SK-MEL-5 (cell line): ENCODE data around the gene USP19. TPM values are rescaled to one million over a fixed set of nuclear protein-coding genes. Genes with fewer than 3 reads are reported as not detected.

ENCODE experiments used
- DNase-seq: peaks from one replicate; pipeline ENCODE4 v3.0.0-alpha.2; 2016; ENCODE audit warnings: low read depth, low spot score
- in situ Hi-C: cut with HindIII; loops from 2 replicates; pipeline ENCODE4 v1.10.0; 2016; ENCODE audit warnings: low sequenced_read_pairs, high pct_unique_total_duplicates, low pct_unique_long_range_greater_than_20kb
- polyA plus RNA-seq, 2 experiments: library from polyadenylated mRNA; depleted of rRNA; stranded (reverse); fragments of >200 nt; gene quantifications; 2 replicates each; pipeline ENCODE4 v1.2.3, GENCODE V29; 2015
- total RNA-seq: library from RNA; depleted of rRNA; stranded (reverse); fragments of >200 nt; shearing (Covaris generic); gene quantifications from 2 replicates; pipeline ENCODE4 v1.2.3, GENCODE V29; 2014; rRNA removed

The USP19 gene, protein sequence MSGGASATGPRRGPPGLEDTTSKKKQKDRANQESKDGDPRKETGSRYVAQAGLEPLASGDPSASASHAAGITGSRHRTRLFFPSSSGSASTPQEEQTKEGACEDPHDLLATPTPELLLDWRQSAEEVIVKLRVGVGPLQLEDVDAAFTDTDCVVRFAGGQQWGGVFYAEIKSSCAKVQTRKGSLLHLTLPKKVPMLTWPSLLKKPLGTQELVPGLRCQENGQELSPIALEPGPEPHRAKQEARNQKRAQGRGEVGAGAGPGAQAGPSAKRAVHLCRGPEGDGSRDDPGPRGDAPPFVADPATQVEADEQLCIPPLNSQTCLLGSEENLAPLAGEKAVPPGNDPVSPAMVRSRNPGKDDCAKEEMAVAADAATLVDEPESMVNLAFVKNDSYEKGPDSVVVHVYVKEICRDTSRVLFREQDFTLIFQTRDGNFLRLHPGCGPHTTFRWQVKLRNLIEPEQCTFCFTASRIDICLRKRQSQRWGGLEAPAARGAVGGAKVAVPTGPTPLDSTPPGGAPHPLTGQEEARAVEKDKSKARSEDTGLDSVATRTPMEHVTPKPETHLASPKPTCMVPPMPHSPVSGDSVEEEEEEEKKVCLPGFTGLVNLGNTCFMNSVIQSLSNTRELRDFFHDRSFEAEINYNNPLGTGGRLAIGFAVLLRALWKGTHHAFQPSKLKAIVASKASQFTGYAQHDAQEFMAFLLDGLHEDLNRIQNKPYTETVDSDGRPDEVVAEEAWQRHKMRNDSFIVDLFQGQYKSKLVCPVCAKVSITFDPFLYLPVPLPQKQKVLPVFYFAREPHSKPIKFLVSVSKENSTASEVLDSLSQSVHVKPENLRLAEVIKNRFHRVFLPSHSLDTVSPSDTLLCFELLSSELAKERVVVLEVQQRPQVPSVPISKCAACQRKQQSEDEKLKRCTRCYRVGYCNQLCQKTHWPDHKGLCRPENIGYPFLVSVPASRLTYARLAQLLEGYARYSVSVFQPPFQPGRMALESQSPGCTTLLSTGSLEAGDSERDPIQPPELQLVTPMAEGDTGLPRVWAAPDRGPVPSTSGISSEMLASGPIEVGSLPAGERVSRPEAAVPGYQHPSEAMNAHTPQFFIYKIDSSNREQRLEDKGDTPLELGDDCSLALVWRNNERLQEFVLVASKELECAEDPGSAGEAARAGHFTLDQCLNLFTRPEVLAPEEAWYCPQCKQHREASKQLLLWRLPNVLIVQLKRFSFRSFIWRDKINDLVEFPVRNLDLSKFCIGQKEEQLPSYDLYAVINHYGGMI (N-terminal part only)
- 63.3 and 66.0 TPM in 2 replicates for total RNA-seq
- 89.3 and 106 TPM in 2 replicates for polyA plus RNA-seq (2015; cell fraction: cytosol; rRNA removed)
- polyA plus RNA-seq (2015; cell fraction: nucleus; rRNA removed): 181 and 220 TPM in 2 replicates

DNA sequence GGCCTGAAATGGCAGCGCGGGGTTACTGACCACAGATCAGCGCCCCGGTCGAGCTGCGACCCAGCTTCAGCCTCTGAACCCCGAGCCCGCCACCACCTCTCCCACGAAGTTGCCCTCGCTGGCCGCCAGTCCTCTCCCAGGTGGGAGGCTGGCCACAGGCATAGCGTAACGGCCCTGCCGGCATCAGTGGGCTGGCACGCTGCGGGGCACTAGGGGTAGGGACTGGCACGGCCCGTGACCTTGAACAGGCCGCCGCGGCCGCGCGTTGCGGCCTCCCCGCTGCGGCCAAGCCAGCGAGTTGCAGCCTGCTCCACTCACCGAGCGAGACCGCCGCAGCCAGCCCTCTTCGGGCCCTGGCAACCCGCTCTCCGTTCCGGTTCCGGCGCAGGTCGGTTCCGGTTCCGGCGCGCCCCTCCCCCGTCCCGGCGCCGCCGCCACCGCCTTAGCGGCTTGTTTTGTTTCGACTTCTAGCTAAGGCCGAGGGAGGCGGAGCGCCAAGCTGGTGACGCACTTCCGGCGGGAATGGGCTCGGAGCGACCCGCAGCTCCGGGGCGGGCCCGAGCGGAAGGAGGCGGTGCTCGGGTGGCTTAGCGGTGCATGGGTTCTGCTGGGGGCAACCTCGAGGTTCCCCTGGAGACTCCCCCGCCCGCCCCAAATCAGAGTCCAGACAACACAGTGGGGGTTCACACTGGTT, at the start of gene USP19:
USP19 (minus strand) TSS at position 386 of the 694 bp plus-strand sequence. CDS start 1,678 bp downstream, outside the sequence.
- in situ Hi-C loops: no loop called here
- DNase-seq: peak; percentile 94

DNA sequence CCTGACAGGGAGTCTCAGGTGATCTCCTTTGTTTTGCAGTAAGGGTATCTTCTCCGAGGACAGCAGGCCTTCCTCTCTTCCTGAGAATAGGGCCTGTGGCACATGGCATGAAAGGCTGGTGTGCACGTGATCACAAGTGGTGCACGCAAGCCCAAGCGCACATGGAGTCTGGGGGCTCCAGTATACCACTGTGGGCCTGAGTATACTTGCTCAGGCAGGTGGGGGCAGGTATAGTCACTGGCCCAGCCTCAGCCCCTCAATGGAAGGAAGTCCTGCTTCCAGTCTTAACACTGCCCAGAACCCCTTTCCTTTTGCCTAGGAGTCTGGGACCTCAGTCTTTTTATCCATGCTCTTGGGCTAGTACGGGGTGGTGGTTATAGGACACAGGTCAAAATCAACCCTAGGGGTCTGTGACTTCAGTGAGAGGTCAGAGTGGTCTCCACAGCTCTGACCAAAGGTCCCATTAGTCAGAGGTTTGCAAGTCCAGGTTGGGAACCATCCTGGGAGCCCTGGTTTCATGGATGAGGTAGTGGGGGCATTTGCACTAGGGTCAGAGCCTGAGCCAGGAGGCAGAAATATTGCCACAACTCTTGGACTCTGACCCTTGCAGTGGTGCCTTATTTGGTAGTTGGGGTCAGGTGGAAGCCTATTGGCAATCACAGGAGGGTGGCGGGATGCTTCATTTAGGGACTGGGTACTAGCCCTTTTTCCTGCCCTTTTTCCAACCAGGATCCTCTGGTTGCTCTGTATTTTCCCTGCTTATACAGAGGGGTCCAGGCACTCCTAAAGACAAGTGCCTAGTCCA, 46.3 kb upstream of the USP19 start:
- no peak for DNase-seq
- in situ Hi-C loops: no loop called here

DNA sequence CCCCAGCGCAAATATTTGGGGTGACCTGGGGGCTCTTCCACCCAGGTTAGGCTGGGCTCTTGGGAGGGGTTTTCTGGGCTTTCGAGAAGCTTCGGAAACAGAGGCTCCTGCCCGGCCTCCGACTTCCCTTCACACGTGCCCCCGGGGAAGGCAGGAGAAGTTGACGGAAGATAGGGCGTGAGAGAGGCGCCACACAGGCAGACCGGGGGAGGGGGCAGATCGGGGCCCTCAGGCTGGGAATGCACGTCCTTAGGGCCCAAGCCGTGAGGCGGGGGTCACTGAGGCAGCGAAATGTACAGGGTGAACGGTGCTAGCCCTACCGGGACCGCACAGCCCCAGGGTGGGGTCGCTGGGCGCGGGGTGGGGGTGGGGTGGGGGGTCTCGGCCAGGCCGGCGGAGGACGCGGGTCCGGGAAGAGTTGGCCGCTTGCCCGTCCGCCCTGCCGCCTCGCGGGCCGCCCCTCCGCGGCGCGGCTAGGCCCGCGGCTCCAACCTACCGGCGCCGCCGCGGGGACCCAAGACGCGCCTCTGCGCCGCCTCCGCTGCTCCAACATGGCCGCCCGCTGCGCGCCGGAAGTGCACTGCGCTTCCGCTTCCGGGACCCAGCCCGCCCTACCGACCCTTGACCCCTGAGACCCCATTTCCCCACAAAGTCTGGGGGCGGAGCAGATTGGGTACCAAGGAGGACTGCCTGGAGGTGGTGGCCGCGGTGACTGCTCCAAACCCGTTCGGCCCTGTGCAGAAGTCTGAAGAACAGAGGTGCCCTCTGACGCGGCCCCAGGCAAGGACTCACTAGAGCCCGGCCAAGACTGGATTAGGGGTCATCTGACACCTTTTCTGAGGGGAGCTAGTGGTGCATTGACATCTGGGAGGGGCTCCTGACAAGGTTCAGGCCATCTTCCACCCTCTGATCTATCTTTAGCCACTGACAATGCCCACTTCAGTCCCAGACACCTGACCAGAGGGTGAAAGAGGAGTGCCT, 45.4 kb upstream of the USP19 start, which contains the start of gene CCDC71:
CCDC71 (minus strand) TSS at position 561 of the 981 bp plus-strand sequence. CDS start 2,123 bp downstream, outside the sequence.
- DNase-seq: peak; percentile 67
- in situ Hi-C loops: no loop called here

DNA sequence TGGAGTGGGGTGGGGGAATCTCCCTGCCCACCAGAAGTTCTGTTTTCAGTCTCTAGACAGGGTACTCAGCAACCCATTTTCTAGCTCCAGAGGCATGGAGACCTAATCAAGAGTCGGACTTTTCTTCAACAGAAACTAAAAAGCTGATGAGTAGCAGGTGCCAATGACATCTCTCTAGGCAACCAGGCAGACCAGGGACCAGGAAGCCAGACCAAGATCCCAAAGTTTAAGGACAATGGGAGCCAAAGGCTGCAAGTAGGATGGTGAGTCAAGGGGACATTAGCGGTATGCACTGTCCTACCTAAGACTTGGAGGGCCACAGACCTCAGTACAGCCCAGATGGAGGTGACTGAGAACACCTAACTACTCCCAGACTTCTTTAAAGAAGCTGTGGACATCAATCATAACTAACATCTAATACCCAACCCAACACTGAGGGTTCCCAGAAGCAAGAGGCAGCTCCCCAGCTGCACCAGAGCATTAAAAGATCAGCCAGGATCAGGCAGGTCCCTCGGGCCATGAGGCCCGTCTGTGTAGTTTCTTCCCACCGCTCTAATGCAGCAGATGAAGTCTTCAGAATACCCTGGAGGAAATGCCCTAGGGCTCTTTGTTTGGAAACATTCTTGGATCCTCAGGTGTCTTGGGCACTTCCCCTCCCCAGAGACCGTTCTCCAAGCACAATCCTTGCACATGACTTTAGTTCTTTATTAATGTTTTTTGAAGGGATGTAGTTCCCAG, 44.5 kb upstream of the USP19 start:
- in situ Hi-C loops: no loop called here
- no peak for DNase-seq

DNA sequence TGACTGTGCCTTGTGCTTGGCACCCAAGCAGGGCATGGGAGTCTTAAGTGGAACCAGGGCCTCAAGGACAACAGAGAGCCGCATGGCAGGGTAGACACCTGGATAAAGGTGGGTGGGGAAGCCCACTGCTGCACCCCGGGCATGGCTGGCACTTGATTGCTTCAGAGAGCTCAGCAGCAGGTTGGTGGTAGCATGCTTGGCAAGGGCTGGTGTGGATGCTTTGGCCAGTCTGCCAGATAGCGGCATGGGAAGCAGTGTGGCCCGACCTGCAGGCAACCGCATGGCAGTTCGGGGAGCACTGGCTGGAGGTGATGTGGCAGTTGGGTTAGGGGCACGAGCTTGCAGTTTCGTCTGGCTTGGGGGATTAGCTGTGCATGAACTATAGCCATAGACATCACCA, 43.0 kb upstream of the USP19 start:
- in situ Hi-C loops: no loop called here

DNA sequence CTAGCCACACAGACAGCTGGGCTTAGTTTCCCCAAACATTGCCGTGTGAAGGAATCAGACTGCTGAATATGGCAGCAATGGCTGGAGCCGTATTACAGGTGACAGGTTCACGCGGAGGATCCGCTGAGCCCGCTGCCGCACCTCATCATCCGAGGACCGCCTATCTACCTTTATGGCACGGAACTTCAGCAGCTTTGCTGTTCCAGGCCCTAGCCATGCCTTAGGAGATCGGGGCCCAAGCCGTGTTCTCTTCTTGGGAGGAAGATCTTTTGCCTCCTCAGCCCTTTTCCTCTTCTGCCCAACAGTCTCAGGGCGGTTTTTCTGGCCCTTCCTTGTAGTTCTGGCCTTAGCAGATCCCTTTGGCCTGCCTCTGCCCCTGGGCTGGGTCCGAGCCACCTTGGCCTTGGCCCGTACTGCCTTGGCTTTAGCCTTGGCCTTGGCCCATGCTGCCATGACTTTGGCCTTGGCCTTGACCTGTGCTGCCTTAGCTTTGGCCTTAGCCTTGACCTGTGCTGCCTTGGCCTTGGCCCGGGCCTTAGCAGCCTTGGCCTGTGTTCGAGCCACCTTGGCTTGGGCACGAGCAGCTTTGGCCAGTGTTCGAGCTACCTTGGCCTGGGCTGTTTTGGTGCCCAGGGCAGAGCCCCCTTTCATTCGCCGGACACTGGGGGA, 42.3 kb upstream of the USP19 start:
- in situ Hi-C loops: no loop called here
- DNase-seq: no peak

More for the DNA sequence above, 43.0 kb upstream of the USP19 start:
- DNase-seq: no peak

DNA sequence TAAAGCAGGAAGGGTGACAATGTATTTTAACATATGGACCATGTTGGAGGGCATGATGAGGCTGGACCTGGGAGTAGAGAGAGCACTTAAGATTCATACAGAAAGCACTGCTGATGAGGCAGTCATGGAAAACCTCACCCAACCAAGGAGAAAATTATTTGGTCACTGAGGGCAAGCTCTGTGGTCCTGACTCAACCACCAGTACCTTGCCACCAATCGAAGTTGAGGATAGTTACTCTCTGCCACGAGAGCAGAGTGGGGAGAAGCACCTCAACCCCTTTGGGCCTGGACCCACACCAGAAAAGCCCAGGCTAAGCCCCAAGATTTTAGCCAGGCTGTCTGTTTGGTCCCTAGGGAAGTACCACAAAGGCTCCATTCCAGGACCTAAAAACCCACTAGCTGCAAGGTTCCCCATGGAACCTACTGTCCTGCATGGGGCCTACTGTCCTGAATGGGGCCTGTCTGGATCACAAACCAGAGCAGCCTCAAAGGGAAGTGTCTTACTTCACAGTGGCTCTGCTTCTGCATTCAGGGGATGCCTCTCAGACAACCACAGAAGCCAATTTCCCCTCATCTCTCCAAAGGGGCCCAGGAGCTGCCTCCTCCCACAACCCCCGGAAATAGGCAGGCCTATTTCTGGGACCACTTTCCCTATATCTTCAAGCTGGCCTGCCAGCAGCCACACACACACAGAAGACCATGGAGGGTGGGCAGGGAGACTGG, 41.3 kb upstream of the USP19 start:
- in situ Hi-C loops: no loop called here
- DNase-seq: no peak

DNA sequence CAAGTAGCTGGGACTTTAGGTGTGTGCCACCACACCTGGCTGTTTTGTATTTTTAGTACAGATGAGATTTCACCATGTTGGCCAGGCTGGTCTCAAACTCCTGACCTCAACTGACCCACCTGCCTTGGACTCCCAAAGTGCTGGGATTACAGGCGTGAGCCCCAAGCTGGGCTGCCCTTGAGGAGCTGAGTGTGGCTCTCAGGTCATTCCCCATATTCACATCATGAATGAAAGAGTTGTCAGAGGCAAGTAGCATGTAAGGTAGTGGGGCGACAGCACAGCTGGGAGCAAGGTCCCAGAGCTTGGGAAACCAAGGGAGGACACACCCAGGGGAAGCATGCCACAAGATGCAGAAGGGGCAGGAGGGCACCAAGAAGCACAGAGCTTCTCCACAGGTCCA, 40.6 kb upstream of the USP19 start:
- in situ Hi-C loops: no loop called here

DNA sequence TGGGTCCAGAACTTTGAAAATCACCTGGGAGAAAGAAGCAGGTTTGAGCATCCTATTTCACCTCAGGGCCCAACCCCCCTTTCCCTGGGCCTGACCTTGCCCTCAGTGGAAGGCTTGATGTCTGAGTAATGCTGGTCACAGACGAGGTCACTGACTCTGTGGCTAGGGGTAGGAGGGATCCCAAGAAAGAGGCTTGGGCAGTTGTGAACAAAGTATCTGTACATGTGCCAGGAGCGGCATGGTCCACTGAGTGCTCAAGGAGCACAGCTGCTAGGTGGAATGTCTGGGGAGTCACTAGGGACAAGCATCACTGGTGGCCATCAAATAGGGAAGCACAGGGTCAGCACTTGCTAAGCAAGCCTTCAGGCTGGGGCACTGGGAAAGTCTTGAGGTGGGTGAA, 38.2 kb upstream of the USP19 start:
- no peak for DNase-seq
- in situ Hi-C loops: no loop called here

More for the DNA sequence above, 40.6 kb upstream of the USP19 start:
- DNase-seq: no peak

DNA sequence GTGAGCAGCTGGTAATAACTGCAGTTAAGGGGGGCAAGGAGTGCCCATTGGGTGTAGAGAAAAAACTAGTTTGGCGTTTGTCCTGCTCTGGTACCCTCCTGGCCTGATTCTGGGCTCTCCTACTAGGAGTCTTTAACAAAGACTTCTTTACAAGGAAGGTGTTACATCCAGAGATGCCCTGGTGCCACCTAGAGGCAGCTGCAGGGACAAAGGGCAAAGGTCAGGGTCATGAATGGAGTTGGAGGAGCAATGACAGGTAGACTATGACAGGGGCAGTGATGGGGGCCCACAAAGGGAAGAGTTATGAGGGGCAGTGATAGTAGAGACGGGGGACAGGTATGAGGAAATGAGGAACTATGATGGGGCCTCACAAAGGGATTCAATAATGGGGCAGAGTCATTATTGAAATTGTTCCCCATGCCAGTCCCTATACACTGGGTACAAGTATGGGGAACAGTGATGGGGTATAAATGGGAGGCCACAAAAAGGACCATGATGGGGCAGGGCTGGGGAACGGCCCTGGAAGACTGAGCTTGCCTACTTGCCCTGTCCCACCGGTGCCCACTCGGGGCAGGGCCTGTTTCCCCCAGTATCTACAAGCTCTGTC, 37.6 kb upstream of the USP19 start:
- peak; percentile 59 for DNase-seq
- in situ Hi-C loops: no loop called here

DNA sequence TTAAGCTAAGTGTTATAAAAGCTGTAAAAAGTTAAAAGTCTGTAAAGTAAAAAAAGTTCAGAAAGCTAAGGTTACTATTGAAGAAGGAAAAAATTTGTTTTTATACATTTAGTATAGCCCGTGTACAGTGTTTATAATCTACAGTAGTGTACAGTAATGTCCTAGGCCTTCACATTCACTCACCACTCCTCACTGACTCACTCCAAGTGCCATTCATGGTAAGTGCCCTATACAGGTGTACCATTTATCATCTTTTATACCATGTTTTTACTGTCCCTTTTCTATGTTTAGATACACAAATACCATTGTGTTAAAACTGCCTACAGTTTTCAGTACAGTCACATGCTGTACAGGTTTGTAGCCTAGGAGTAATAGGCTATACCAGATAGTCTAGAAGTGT, 36.7 kb upstream of the USP19 start:
- in situ Hi-C loops: no loop called here
- DNase-seq: no peak

DNA sequence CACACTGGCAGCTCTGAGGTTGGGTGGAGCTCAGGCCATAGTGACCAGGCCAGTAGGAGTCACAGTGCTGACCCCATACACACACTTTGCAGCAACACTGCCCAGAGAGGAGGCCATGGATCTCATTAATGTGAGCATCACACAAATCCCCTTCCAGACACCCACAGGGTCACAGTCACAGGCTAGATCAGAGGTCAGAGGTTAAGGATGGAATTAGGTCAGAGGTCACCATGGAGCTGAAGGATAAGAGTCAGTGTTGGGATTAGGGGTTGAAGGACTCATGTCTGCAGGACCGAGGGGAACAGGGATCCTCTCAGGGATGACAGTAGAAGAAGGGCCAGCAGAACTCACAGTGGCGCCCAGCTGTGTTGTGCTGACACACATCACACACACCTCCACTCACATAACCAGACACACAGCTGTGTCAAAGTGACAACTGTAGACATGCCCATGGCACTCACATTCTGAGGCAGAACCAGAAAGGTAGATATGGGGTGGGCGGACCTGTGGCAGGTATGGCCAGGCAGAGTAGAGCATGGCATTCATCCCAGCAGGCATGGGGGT, 32.8 kb upstream of the USP19 start:
- in situ Hi-C loops: no loop called here
- DNase-seq: no peak

DNA sequence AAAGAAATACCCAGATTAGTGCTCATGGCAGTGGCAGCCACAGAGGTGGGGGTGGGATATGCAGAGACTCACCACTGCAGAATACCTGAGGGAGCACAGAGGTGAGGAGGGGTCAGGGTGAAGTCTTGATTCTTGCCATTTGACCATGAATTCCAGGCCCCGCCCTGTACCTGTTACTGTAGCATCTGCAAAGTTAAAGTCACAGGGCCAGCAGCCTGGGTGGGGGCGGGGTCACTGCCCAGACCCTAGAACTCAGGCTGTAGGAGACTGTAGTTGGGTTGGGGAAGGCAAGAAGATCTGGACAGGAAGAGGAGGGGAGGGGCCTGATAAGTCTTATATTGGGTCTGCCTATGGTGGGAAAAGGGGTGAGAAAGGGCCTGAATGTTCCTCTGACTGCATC, 31.0 kb upstream of the USP19 start:
- in situ Hi-C loops: no loop called here
- no peak for DNase-seq
